ENCODE data around the gene PPP6R1.

The PPP6R1 gene

GRCh38 chr19:55283548-55284377 is 24.9 kb upstream of the PPP6R1 start, which contains the start of gene BRSK1:
BRSK1 (plus strand) TSS chr19:55283997; CDS start chr19:55284443, 446 bp downstream.
- peak; percentile 14 for DNase-seq

- peak; percentile 90 for DNase-seq
These were observed 21.2 kb upstream of the PPP6R1 start, which contains the start of gene HSPBP1 for GRCh38 chr19:55279770-55280643. HSPBP1 (minus strand) TSS chr19:55280110; CDS start chr19:55279608, 502 bp downstream.

GRCh38 chr19:55279340-55279739 is 20.5 kb upstream of the PPP6R1 start:
- no peak for DNase-seq

- DNase-seq: no peak
These were observed 19.7 kb upstream of the PPP6R1 start for GRCh38 chr19:55278391-55279135.

- DNase-seq: no peak
These were observed 18.7 kb upstream of the PPP6R1 start for GRCh38 chr19:55277494-55277893.

- no peak for DNase-seq
These were observed 18.1 kb upstream of the PPP6R1 start for GRCh38 chr19:55276720-55277430.

- no peak for DNase-seq
These were observed 17.3 kb upstream of the PPP6R1 start for GRCh38 chr19:55275851-55276719.

- DNase-seq: no peak
These were observed 15.3 kb upstream of the PPP6R1 start for GRCh38 chr19:55273978-55274707.

- DNase-seq: no peak
These were observed 13.3 kb upstream of the PPP6R1 start for GRCh38 chr19:55272142-55272541.

- no peak for DNase-seq
These were observed 11.5 kb upstream of the PPP6R1 start for GRCh38 chr19:55270172-55270942.

- DNase-seq: no peak
These were observed 10.5 kb upstream of the PPP6R1 start for GRCh38 chr19:55269299-55269698.

- no peak for DNase-seq
These were observed 8.0 kb upstream of the PPP6R1 start for GRCh38 chr19:55266840-55267239.

- no peak for DNase-seq
These were observed 7.6 kb upstream of the PPP6R1 start for GRCh38 chr19:55266404-55266803.

- no peak for DNase-seq
These were observed 7.0 kb upstream of the PPP6R1 start for GRCh38 chr19:55265723-55266386.

- no peak for DNase-seq
These were observed 6.4 kb upstream of the PPP6R1 start for GRCh38 chr19:55265173-55265572.

- no peak for DNase-seq
These were observed 5.7 kb upstream of the PPP6R1 start for GRCh38 chr19:55264531-55264930.

- DNase-seq: no peak
These were observed 3.5 kb upstream of the PPP6R1 start for GRCh38 chr19:55262359-55262758.

- no peak for DNase-seq
These were observed 2.9 kb upstream of the PPP6R1 start for GRCh38 chr19:55261671-55262126.

Data from HCEC 1CT (cell line).